HEK293 (cell line): Measurements from ENCODE around the gene NOS1AP.

Experiments used
- FEZF1 ChIP-seq: fragments of 450-650 bp; formaldehyde crosslinking; IDR thresholded peaks from 2 replicates; pipeline ENCODE4 v1.5.1; 2016; ENCODE audit warnings: missing biosample characterization, missing genetic modification characterization
- PRDM1 ChIP-seq: fragments of 450-650 bp; formaldehyde crosslinking; IDR thresholded peaks from 2 replicates; pipeline ENCODE4; 2016; ENCODE audit warnings: missing biosample characterization, missing genetic modification characterization
- REST ChIP-seq: fragments of 450-650 bp; formaldehyde crosslinking; IDR thresholded peaks from 2 replicates; pipeline ENCODE4 v1.5.1; 2016; ENCODE audit warnings: missing biosample characterization, missing genetic modification characterization
- TRIM28 ChIP-seq: IDR thresholded peaks from 2 replicates; pipeline ENCODE4 v1.6.1; 2011; ENCODE audit warnings: low read length, control low read depth, borderline replicate concordance
- ZBTB17 ChIP-seq: fragments of 450-650 bp; formaldehyde crosslinking; IDR thresholded peaks from 2 replicates; pipeline ENCODE4 v1.5.1; 2016; ENCODE audit warnings: missing biosample characterization, missing genetic modification characterization
- ZBTB8A ChIP-seq: fragments of 450-650 bp; formaldehyde crosslinking; IDR thresholded peaks from 2 replicates; pipeline ENCODE4 v1.5.1; 2016; ENCODE audit warnings: missing biosample characterization, missing genetic modification characterization
- ZEB2 ChIP-seq: fragments of 450-650 bp; formaldehyde crosslinking; IDR thresholded peaks from 2 replicates; pipeline ENCODE4 v1.5.1; 2016; ENCODE audit warnings: missing biosample characterization, missing genetic modification characterization
- ZIC2 ChIP-seq: fragments of 450-650 bp; formaldehyde crosslinking; IDR thresholded peaks from 2 replicates; pipeline ENCODE4 v1.5.1; 2016; ENCODE audit warnings: missing biosample characterization, missing genetic modification characterization
- ZNF155 ChIP-seq: fragments of 450-650 bp; formaldehyde crosslinking; IDR thresholded peaks from 2 replicates; pipeline ENCODE4 v1.5.1; 2016; ENCODE audit warnings: missing biosample characterization, missing genetic modification characterization
- ZNF2 ChIP-seq: fragments of 450-650 bp; formaldehyde crosslinking; IDR thresholded peaks from 2 replicates; pipeline ENCODE4 v1.5.1; 2016; ENCODE audit warnings: missing biosample characterization, missing genetic modification characterization
- ZNF202 ChIP-seq: fragments of 450-650 bp; formaldehyde crosslinking; IDR thresholded peaks from 2 replicates; pipeline ENCODE4 v1.5.1; 2016; ENCODE audit warnings: missing biosample characterization, missing genetic modification characterization, borderline replicate concordance
- ZNF24 ChIP-seq: fragments of 450-650 bp; formaldehyde crosslinking; IDR thresholded peaks from 2 replicates; pipeline ENCODE4 v1.5.1; 2016; ENCODE audit warnings: missing biosample characterization, missing genetic modification characterization
- ZNF398 ChIP-seq: fragments of 450-650 bp; formaldehyde crosslinking; IDR thresholded peaks from 2 replicates; pipeline ENCODE4 v1.5.1; 2017; ENCODE audit warnings: missing biosample characterization, missing genetic modification characterization
- ZNF423 ChIP-seq: fragments of 450-650 bp; formaldehyde crosslinking; IDR thresholded peaks from 2 replicates; pipeline ENCODE4 v1.5.1; 2016; ENCODE audit warnings: missing biosample characterization, missing genetic modification characterization
- ZNF561 ChIP-seq: fragments of 450-650 bp; IDR thresholded peaks from 2 replicates; pipeline ENCODE4 v1.5.1; 2018; ENCODE audit warnings: missing biosample characterization, missing genetic modification characterization, borderline replicate concordance
- ZNF610 ChIP-seq: fragments of 450-650 bp; formaldehyde crosslinking; IDR thresholded peaks from 2 replicates; pipeline ENCODE4 v1.5.1; 2016; ENCODE audit warnings: missing biosample characterization, missing genetic modification characterization, borderline replicate concordance
- ZNF776 ChIP-seq: fragments of 450-650 bp; formaldehyde crosslinking; IDR thresholded peaks from 2 replicates; pipeline ENCODE4 v1.5.0; 2017; ENCODE audit warnings: missing biosample characterization, missing genetic modification characterization, borderline replicate concordance
- ZSCAN30 ChIP-seq: fragments of 450-650 bp; IDR thresholded peaks from 2 replicates; pipeline ENCODE4 v1.5.1; 2018; ENCODE audit warnings: missing biosample characterization, mild to moderate bottlenecking, missing genetic modification characterization, moderate library complexity
- ZSCAN4 ChIP-seq: fragments of 450-650 bp; formaldehyde crosslinking; IDR thresholded peaks from 2 replicates; pipeline ENCODE4 v1.5.1; 2017; ENCODE audit warnings: missing biosample characterization, missing genetic modification characterization
- TF ChIP-seq, protein P1 (sequence below): fragments of 450-650 bp; formaldehyde crosslinking; IDR thresholded peaks from 2 replicates; pipeline ENCODE4 v1.5.1; 2017; ENCODE audit warnings: missing biosample characterization, missing genetic modification characterization

Gene NOS1AP

GRCh38 chr1:162145280-162145965 is 75.9 kb downstream of the NOS1AP start (continued):
- TF ChIP-seq ZEB2 (tag by site-specific recombination) = no peak; the same call in 1 of the 2 replicates
- peak; percentile 90 for TF ChIP-seq PRDM1 (tag by site-specific recombination)
- TF ChIP-seq ZNF155 (tag by site-specific recombination) = no peak
- peak; percentile 83 for TF ChIP-seq FEZF1
- TF ChIP-seq ZNF398 (tag by site-specific recombination) = no peak
- TF ChIP-seq ZNF610 = peak; percentile 94
- TF ChIP-seq ZSCAN4 (tag by site-specific recombination) = peak; percentile 22; the same call in 1 of the 2 replicates
- TF ChIP-seq ZNF423 (tag by site-specific recombination) = peak; percentile 90
- peak; percentile 79 for TF ChIP-seq REST (tag by site-specific recombination)
- peak; percentile 34; the same call in 1 of the 2 replicates for TF ChIP-seq TRIM28
- TF ChIP-seq ZNF2 = 0 out of 2 replicates have a peak, but pooled peaks have one; percentile 29
- TF ChIP-seq ZIC2 = peak; percentile 98
- peak; percentile 48 for TF ChIP-seq ZBTB8A (tag by site-specific recombination)
- peak; percentile 37; the same call in 1 of the 2 replicates for TF ChIP-seq ZNF24 (tag by site-specific recombination)
- TF ChIP-seq, protein P1, sequence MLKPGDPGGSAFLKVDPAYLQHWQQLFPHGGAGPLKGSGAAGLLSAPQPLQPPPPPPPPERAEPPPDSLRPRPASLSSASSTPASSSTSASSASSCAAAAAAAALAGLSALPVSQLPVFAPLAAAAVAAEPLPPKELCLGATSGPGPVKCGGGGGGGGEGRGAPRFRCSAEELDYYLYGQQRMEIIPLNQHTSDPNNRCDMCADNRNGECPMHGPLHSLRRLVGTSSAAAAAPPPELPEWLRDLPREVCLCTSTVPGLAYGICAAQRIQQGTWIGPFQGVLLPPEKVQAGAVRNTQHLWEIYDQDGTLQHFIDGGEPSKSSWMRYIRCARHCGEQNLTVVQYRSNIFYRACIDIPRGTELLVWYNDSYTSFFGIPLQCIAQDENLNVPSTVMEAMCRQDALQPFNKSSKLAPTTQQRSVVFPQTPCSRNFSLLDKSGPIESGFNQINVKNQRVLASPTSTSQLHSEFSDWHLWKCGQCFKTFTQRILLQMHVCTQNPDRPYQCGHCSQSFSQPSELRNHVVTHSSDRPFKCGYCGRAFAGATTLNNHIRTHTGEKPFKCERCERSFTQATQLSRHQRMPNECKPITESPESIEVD (tag by site-specific recombination) = peak; percentile 70; the same call in 1 of the 2 replicates
- no peak for TF ChIP-seq ZNF776 (tag by site-specific recombination)
- TF ChIP-seq ZNF202 = no peak
- peak; percentile 75 for TF ChIP-seq ZBTB17
- TF ChIP-seq ZNF561 (tag by site-specific recombination) = peak; percentile 78
- TF ChIP-seq ZSCAN30 (tag by site-specific recombination) = peak; percentile 70; the same call in 1 of the 2 replicates
